GM18907 (cell line): ENCODE data around the gene NAT14.

Experiments used
- ATAC-seq: cut with Tn5 transposase; IDR thresholded peaks from one replicate; pipeline ENCODE4 v1.9.1; 2021; ENCODE audit warnings: mild to moderate bottlenecking, moderate library complexity; ENCODE audit not compliant: unreplicated experiment

The NAT14 gene

DNA sequence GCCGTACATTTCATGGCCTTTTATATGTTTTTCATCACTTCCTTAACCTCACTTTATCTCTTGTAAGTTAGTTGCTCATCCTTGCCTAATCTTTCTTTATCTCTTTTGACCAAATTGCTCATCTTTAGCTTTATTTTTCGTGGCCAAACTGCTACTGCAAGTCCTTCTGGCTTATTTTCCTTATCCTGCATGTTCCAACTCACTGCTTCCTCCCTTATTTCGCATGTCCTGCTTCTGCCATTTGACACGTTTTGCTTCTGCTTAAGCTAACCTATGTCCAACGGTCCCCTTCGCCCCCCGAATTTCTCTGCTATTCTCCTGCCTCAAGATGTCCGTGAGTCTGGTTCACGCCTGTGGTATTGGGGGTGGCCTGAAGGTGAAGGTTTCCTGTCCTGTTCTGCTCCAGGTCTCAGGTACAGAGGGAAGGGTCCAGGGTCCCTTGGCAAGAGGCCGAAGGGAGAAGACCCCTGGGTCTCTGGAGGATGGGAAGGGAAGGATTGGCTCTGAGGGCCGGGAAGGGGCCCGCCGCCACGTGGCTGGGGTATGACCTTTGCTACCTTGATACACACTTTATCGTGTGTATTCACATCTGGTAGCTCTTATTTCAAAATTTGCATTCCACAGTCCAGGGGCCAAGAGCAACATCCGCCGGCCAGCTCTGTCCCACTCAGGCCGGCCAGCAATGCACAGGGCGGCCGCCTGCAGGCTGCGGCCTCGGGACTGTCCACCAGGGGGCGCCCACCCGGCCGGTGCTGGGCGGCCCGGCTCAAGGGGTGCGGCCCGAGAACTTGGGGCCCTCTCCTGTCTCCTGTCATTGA is 17.5 kb upstream of the NAT14 start:
- peak; percentile 52 for ATAC-seq

DNA sequence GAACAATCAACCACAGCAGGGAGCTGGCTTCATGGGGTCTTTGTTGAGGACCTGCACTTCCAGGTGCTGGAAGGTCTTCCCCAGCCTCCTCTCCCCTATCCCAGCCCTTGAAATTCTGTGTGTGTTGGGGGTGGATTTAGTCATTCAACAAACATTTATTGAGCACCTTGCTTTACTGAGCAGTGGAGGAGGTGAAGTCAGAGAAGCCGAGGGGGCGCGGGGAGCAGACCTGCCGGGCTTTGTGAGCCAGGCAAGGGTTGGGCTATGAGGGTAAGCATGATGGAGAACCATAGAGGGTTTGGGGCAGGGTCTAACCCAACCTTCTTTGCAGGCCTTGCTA is 17.0 kb upstream of the NAT14 start:
- ATAC-seq = no peak

DNA sequence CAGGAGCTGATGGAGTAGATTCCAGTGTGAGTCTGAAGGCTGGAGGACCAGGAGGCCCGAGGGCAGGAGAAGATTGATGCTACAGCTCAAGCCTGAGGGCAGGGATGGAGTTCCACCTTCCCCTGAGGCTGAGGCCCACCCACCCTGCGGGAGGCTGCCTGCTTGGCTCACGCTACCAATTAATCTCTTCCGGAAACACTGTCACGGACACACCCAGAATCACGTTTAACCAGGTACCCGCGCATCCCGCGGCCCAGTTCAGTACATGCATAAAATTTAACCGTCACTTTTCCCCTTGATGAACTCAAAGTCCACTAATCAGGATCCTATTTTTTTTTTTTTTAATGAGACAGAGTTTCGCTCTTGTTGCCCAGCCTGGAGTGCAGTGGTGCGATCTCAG is 13.7 kb upstream of the NAT14 start:
- no peak for ATAC-seq

DNA sequence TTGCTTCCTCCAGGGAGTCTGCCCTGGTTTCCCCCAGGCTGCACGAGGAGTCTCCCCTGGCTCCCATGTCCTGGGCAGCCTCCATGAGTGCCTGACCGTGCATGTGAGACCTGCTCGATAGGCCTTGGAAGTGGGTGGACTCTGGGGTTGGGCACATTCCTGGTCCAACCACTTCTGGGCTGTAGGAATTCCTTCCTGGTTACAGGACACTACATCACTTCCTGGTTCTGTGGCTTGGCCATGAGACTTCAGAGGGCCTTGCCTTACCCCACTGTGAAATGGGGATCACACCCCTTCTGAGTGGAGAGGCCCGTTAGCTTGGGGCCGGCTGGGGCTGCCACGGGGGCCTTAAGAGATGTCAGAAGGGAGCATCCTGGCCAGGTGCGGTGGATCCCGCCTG is 12.5 kb upstream of the NAT14 start:
- no peak for ATAC-seq

DNA sequence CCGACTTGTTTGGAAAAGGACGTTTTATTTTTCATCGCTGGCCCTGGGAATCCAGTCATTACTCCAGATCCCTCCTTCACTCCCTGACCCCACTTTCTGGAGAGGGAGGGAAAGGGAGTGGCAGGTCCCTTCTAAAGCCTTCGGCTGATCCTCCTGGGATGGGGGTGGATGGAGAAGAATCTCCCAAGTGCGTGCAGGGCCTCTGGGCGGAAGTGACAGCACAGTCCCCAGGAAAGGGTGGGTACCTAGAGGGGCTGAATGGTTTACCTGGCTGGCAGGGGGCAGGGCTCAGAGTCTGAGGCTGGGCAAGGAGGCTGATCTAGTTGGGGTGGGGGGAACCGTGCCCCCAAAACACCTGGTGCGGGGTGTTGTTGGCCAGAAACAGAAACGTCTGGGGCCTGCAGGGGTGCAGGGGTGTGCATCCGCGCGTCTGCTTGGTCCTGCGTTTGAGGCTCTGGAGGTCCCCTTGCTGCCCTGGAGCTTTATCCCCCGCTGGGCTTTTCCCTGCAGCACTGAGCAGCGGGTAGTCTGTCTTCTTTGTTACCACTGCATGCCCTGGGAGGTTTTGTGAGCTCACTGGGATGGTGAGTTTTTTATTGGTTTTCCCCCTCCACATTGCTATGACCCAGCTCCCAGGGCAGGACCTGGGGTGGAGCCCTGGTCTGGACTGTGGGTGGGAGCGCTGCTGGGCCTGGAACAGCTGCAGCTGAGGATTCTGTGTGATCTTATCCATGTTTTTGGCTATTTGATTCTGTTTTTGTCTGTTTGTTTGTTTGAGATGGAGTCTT is 11.6 kb upstream of the NAT14 start:
- no peak for ATAC-seq

DNA sequence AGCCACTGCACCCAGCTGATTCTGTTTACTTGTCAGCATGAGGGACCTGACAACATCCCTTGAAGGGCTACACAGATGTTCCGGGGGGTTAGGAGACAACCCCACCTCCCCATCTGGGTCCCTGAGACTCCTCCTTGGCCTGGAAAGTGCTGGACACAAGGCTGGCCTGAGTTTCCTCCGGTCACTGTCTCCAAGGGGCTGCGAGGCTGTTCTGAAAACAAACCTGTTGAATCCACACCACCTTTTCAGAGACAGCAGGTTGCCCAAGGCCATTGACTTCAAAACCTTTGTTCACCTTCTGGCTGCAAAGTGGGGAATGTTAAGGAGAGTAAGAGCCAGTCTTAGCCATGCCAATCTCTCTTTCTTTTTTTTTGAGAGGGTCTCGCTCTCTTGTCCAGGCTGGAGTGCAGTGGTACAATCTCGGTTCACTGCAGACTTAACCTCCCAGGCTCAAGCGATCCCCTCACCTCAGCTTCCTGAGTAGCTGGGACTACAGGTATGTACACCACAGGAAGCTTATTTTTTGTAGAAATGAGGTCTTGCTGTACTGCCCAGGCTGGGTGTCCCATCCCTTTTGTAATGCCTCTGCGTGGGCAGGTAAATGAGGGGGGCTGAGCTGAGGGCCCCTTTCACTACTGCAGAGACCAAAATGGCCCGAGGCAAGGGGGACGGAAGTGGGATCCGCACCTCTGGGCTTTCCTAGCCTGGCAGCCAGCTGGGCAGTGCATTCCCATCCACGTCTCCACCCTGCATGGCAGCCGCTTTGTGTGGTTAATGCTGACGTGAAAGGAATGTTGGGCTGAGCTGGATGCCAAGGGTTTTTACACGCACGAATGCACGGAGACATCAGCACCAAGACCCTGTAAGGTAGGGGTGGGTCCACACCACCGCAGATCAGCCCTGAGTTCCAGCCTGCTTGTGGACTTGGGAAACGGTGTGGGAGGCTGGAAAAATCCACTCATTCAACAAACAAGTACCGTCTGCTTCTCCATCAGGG is 10.4 kb upstream of the NAT14 start:
- ATAC-seq = no peak

DNA sequence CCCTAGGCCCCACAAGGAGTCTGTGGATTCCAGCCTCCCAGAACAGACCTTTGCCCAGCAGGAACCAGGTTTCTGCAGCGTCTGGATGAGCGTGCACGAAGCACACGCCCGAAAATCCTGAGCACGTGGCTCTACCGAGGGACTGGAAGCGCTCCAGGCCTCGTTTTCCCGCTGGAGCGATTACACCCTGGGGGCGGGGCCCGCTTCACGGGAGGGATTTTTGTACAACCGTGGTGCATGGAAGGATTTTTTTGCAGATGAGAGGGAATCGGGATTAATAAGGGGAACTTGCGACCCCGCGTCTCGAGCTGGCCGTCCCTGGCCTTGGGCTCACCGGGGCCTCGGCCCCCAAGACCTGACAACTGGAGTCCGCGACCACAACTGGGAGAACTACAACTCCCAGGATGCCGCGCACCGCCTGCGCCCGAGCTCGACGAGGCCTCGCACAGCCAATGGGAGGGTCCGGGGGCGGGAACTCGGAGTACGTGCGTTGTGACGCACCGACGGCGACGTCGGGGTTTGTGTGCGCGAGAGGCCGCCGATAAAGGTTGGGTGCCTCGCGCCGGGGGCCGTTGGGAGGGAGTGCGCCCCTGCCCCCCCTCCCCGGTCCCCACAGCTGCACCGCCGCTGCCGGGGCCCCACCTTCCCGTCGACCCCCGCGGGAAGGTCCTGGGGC is 8.8 kb upstream of the NAT14 start, which contains the start of gene ZNF628:
Gene ZNF628 (plus strand): TSS at position 518 of the 676 bp plus-strand sequence. CDS start 3,294 bp downstream, outside the sequence.
- ATAC-seq = peak; percentile 88

DNA sequence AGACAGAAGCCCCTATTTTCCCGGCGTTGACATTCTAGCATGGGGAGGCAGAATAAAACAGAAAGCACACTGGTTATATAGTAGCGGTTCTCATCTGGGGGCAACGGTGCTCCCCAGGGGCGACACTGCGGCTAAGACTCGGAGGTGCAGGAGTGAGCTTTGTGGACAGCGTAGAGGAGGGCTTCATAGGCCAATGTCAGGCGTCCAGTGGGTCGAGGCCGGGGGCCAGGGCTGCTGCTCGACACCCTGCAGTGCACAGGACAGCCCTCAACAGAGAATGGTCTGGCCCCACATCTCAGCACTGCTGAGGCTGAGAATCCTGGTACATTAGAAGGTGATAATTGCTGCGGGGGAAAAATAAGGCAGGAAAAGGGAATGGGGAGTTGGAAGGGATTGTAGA is 7.1 kb upstream of the NAT14 start:
- no peak for ATAC-seq

DNA sequence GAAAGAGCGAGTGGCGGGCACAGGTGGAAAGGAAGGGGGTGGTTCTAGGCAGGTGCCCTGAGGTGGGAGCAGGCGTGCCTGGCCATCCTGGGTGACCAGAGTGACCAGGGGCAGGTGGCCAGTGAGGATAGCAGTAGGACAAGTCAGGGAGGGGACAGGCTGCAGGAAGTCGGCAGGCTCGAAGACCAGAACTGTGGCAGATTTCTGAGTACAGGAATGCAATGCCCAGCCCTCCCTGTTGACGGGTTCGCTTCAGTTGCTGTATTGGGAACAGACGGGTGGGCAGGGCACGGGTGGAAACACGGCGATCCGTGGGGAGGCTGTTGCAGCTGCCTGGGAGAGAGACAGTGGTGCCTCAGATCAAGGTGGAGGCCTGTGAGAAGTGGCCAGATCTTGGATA is 6.6 kb upstream of the NAT14 start:
- ATAC-seq = no peak

DNA sequence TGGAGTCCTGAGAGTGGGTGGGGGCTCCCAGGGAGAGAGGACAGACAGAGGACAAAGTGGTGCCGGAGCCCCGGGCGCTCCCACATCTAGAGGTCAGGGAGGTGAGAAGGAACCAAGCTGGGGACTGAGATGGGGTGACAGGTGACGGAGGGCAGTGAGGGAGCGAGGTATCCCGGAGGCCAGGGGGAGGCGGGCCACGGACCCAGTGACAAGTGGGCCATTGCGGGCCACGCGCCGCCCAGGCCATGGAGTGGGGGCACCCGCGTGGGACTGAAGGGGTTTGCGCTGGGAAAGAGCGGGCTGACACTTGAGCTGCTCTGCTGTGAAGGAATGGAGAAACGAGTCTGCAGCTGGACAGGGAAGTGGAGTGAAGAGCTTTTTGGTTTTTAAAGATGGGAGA is 5.9 kb upstream of the NAT14 start:
- no peak for ATAC-seq

DNA sequence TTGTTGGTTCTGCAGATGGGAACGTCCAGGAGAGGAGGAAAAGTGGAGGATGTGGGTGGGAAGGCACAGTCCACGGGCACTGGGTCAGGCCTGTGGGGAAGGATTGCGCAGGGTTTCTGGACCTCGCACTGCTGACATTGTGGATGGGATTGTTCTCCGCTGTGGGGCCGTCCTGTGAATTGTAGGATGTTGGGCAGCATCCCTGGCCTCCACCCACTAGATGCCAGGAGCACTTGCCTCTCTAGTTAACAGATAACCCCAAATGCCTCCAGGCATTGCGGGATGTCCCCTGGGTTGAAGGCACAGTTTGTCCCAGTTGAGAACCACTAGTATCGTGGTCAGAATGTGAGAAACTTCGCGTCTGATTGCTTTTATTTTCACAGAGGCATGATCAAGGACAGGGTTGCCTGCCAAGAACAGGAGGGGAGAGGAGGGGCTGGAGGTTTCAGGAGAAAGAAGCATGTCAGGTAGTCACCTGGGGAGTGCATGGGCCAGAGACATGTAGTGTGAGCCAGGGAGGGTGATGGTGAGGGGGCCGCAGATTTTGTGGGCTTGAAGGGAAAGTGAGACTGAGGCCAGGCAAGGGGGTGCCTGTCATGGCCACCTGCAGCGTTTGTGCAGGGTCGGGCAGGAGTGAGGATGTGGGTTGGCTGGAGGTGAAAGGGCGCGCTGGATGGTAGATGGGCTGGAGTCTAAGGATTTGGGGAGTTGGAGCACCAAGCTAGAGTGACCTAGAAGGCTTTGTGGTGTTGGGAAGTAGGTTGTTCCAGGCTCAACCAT is 5.3 kb upstream of the NAT14 start:
- ATAC-seq = no peak

DNA sequence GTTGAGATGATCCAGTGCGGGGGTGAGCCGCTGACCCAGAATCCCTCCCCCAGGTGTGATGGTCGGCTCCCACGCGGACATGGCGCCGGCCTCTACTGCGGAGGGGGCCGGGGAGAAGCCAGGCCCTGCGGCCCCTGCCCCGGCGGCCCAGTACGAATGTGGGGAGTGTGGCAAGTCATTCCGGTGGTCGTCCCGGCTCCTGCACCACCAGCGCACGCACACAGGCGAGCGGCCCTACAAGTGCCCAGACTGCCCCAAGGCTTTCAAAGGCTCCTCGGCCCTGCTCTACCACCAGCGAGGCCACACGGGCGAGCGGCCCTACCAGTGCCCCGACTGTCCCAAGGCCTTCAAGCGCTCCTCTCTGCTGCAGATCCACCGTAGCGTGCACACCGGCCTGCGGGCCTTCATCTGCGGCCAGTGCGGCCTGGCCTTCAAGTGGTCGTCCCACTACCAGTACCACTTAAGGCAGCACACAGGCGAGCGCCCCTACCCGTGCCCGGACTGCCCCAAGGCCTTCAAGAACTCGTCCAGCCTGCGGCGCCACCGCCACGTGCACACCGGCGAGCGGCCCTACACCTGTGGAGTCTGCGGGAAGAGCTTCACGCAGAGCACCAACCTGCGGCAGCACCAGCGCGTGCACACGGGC is 3.7 kb upstream of the NAT14 start:
- no peak for ATAC-seq

DNA sequence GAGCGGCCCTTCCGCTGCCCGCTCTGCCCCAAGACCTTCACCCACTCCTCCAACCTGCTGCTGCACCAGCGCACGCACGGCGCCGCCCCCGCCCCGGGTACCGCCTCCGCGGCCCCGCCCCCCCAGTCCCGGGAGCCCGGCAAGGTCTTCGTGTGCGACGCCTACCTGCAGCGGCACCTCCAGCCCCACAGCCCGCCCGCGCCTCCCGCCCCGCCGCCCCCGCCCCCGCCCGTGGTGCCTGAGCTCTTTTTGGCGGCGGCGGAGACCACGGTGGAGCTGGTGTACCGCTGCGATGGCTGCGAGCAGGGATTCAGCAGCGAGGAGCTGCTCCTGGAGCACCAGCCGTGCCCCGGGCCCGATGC is 3.2 kb upstream of the NAT14 start:
- no peak for ATAC-seq

DNA sequence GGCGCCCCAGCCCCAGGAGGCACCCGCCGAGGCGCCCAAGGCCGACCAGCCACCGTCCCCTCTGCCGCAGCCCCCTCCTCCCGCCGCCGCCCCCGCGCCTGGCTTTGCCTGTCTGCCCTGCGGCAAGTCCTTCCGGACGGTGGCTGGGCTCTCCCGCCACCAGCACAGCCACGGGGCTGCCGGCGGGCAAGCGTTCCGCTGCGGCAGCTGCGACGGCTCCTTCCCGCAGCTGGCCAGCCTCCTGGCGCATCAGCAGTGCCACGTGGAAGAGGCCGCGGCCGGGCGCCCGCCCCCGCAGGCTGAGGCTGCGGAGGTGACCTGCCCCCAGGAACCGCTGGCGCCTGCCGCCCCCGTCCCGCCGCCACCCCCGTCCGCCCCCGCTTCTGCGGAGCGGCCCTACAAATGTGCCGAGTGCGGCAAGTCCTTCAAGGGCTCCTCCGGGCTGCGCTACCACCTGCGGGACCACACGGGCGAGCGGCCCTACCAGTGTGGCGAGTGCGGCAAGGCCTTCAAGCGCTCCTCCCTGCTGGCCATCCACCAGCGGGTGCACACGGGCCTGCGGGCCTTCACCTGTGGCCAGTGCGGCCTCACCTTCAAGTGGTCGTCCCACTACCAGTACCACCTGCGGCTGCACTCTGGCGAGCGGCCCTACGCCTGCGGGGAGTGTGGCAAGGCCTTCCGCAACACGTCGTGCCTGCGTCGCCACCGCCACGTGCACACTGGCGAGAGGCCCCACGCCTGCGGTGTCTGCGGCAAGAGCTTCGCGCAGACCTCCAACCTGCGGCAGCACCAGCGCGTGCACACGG is 2.6 kb upstream of the NAT14 start:
- ATAC-seq = no peak

DNA sequence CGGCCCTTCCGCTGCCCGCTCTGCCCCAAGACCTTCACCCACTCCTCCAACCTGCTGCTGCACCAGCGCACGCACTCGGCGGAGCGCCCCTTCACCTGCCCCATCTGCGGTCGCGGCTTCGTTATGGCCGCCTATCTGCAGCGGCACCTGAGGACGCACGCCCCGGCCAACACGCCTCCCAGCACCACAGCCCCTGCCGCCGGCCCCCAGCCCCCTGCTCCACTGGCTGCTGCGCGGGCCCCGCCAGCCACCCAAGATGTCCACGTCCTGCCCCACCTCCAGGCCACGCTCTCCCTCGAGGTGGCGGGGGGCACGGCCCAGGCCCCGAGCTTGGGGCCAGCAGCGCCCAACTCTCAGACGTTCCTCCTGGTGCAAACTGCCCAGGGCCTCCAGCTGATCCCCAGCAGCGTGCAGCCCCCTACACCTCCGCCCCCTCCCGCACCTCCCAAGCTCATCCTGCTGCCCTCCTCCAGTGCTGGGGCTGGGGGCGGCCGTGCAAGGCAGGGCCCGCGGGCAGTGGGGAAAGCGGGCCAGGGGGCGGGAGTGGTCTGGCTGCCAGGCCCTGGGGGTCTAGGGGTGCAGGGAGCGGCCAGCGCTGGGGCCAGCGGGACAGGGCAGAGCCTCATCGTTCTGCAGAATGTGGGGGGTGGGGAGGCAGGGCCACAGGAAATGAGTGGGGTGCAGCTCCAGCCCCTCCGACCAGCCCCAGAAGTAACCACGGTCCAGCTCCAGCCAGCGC is 1.9 kb upstream of the NAT14 start:
- ATAC-seq = no peak

DNA sequence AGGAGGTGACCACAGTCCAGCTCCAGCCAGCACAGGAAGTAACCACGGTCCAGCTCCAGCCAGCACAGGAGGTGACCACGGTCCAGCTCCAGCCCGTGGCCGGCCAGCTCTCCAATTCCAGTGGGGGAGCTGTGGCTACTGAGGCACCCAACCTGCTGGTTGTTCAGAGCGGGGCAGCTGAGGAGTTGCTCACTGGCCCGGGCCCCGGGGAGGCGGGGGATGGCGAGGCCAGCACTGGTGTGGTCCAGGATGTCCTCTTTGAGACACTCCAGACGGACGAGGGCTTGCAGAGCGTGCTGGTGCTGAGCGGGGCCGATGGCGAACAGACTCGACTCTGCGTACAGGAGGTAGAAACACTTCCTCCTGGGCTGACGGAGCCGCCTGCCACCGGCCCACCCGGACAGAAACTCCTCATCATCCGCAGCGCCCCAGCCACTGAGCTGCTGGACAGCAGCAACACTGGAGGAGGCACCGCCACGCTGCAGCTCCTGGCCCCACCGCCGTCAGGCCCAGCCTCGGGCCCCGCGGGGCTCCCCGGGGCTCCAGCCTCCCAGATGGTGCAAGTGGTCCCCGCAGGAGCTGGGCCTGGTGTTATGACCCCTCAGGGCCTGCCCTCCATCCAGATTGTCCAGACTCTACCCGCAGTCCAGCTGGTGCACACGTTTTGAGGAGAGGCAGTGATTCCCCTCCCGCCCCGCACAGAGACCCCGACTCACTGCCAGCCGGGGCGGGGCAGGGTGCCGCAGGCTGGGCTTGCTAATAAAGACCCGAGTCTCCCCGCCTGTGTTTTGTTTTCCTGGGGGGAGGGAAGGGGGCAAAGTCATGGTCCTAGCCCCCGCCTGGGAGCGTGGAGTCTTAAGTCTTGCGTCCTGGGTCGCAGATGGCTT is 1.0 kb upstream of the NAT14 start:
- ATAC-seq = no peak

DNA sequence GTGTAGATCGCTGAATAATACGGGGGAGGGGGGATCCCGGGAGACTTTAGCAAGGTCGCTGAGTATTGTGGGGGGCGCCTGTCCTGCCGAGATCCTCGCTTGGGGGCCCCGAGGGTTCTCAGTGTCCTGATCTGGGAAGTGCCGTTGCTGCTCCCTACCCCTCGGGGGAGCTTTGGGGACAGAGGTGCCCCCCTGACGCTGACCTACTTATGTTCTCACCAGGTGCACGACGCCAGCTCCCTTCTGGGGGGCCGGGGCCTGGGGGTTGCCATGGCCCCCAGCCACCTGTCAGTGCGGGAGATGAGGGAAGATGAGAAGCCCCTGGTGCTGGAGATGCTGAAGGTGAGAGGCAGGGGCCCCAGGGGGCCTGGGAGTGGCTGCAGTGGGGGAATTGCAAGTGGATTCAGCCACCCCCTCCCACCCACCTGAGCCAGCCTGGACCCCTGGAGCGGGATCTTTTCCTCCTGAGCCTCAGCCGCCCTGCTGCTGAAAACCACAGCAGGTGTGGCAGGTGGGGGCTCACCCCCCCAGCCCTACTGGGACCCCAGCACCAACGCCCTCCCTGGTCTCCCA is 537 bp downstream of the NAT14 start:
- no peak for ATAC-seq
